NCI-H748 treated with DMSO at 0.1 percent for 48 hours (cell line): Measurements from ENCODE around the gene URB1.
"Not testable (repeated sequence)": the region's sequence is repeated elsewhere in the genome, so short reads cannot be mapped to it uniquely, and the experiment has no call there.

Source experiments
- DNase-seq: peaks from one replicate; lab custom pipeline; 2025; lab: John Stamatoyannopoulos, UW

The URB1 gene

DNA sequence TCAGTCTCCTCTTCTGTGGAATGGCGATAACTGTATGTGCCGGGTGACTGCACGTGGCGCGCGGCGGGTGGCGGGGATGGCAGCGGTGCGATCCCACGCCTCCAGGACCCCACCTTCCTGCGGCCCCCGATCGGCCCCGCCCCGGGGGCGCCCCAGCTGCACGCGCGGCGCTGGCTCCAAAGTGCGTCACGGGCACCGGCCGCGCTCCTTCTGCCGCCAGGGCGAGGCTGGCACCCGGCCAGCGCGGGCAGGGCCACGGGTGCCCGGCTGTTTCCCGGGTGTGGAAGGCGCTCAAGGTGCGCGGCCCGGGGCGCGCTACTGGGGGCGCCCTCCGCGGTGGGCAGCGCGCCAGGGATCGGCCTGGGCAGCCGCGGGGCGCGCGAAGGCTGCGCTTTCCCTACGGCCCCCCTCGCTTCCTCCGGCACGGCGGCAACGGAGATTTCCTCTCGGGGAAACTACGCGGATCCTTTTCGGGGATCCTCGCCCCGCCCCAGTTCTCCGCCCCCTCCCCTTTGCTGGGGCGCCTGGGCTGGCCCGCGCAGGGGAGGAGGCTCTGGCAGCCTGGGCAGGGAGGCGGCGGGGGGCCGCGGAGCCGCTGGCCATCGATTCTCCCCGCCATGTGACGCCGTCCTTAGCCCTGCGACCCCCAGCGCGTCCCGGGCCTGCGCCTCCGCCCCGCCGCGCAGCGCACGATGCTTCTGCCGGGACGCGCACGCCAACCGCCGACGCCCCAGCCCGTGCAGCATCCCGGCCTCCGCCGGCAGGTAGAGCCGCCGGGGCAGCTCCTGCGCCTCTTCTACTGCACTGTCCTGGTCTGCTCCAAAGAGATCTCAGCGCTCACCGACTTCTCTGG is 19.6 kb upstream of the URB1 start, which contains the start of gene EVA1C:
Gene EVA1C (plus strand): TSS at position 545 of the 853 bp plus-strand sequence. CDS start 148 bp downstream, at position 693.
- peak; percentile 63 for DNase-seq

DNA sequence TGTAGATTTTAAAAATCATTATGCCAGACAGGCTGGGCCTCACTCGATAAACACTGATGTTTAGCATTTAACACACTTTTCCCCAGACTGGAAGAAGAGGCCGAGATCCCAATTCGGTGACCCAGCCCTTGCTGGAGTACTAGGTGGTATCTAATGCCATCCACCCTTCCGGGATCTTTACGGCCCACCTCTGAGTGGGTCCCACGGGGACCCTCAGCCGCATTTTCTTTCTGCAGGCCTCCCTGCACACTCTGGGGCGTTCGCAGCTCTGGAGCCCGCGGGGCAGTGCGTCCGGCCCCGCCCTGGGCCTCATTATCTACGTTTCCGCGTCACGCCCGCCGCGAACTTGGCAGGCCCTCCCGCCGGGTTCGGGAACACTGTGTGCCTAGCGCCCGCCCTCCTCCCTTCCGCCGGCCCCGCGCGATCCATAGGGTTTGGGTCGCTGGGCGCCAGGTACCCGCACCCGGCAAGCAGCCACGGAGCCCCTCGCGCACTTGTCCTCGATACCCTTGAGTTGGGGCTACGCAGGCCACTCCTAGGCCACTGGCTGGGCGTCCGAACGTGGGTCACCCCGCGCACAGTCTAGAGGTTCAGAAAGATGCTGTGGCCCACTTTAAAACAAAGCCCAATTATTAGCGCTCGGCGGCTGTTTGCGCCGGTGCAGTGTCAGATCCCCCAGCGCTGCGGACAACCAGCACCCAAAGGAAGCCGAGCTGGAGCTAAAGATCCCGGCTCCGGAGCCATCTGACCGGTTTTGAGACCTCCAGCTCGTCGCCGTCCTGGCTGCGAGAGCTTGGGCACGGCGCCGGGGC is 18.7 kb upstream of the URB1 start:
- DNase-seq = peak; percentile 30

DNA sequence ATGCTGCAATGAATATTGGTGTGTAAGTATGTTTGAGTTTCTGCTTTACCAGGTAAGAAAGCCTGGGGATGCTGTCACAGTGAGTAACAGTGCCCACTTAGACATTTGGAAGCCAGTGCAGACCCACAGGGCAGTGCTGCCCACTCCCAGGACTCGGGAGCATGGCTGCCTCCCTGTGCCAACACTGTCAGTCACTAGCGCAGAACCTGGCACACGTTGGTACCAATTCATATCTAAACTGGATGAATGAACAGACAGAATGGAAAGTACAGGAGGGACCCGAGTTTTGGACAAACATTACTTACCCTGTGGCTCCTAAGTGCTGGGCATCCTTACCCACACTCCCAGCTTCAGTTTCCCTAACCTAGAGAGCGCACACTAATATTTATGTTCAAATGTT is 18.1 kb upstream of the URB1 start:
- DNase-seq = no peak

DNA sequence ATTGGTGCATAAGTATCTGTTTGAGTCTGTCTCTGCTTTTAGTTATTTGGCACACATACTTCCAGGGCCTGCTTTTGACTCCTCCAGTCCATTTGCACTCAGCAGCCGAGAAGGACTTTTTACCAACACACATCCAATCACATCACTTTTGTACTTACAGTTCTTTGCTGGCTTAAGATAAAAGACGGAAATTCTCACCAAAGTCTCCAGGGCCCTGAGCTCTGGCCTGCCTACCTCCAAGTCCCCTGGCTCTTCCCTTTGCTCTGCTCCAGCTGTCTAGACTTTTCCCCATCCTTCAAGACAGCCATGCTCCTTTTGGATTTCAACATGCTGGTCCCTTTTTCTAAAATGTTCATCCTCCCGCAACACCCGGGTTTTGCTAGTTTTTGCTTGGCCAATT is 17.5 kb upstream of the URB1 start:
- DNase-seq = no peak

DNA sequence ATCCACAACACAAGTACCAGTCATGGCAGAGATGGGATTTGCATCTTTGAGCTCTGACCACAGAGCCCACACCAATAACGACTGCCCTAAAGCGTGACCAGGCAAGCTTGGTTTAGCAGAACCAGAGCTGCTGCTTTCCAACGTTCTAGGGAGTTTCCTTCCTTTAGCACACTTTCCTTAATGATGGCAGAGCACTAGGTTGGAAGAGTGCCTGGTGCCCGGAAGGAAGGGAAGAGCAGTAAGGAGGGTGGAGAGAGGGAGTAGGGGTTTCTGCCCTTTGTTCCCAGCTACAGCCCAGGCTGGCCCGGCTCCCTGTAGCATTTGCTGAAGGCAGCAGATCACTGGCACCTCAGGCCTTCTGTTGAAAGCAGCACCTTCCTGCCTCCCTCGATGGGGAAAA is 13.6 kb upstream of the URB1 start:
- no peak for DNase-seq

DNA sequence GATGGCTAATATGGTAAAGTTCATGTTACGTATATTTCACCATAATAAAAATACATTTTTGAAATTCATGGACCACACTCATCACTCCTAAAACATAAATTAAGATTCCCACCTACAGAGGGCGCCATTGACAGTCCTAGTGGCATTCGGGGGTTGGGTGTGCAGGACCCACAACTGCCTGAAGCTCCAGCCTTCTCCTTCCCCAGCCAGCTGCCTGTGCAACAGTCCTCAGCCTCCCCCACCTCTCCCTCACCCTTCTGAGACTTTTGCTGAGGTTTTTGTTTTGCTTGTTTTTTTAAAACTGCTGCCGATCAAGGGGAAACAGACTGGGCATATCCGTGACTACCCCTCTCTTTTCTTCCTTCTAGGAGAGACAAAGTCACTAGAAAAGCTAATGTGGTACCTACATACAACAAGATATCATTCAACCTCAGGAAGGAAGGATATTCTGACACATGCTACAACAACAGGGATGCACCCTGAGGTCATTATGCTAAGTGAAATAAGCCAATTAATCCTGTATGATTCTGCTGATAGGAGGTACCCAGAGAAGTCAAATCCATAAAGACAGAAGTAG is 10.5 kb upstream of the URB1 start:
- peak; percentile 43 for DNase-seq

DNA sequence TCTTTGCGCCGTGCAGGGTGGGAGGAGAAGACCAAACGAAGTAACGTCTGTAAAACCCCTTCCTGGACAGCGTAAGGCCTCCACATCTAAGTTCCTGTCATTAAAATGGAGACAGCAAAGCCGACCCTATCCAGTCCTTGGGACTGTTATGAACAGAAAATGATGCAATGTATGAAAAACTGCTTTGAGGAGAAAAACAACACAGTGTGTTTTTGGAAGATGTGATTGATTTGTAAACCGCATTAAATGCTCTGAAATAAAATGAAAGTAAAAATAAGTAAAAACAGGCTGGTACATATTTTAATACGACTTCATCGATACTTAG is 827 bp upstream of the URB1 start:
- no peak for DNase-seq

DNA sequence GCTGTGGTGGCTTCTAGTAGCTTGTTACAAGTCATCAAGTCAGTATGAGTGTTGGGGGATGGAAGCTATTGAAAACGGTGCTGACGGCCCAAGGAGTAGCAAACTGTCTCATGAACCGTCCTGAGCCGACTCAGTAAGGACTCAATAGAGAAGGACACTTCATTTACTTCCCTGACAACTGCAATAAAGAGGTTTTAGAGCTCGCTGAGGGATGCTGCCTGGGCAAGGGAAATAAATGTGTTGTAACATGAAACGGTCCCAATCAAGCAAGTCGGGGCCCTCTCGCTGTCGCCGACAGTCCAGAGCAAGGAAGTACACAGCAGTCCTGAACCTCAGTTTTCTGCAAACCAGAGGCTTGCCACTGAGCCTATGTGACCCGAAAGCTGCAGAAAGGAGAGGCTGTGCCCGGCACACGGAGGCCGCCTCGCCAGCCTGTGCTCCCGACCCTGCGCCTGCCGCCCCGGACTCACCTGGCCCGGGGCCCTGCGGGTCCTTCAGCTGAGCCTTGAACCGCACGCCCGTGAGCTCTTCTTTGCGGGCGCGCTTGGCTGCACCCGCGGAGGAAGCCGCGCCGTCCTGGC is 423 bp downstream of the URB1 start:
- DNase-seq = no peak

DNA sequence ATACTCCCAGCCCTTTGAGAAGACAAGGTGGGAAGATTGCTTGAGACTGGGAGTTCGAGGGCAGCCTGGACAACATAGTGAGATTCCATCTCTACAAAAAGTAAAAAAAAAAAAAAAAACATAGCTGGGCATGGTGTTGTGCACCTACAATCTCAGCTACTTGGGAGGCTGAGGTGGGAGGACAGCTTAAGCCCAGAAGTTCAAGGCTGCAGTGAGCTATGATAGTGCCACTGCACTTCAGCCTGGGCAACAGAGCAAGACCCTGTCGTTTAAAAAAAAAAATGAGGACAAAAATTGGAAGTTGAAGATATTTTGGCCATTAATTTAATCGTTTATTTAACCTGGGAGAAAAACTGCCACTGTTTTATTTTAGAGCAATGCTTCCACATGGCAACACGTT is 1.1 kb downstream of the URB1 start:
- no peak for DNase-seq

DNA sequence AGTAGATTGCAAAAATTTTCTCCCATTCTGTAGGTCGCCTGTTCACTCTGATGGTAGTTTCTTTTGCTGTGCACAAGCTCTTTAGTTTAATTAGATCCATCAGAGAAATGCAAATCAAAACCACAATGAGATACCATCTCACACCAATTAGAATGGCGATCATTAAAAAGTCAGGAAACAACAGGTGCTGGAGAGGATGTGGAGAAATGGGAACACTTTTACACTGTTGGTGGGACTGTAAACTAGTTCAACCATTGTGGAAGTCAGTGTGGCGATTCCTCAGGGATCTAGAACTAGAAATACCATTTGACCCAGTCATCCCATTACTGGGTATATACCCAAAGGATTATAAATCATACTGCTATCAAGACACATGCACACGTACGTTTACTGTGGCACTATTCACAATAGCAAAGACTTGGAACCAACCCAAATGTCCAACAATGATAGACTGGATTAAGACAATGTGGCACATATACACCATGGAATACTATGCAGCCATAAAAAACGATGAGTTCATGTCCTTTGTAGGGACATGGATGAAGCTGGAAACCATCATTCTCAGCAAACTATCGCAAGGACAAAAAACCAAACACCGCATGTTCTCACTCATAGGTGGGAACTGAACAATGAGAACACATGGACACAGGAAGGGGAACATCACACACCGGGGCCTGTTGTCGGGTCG is 2.1 kb downstream of the URB1 start:
- DNase-seq = not testable (repeated sequence)

DNA sequence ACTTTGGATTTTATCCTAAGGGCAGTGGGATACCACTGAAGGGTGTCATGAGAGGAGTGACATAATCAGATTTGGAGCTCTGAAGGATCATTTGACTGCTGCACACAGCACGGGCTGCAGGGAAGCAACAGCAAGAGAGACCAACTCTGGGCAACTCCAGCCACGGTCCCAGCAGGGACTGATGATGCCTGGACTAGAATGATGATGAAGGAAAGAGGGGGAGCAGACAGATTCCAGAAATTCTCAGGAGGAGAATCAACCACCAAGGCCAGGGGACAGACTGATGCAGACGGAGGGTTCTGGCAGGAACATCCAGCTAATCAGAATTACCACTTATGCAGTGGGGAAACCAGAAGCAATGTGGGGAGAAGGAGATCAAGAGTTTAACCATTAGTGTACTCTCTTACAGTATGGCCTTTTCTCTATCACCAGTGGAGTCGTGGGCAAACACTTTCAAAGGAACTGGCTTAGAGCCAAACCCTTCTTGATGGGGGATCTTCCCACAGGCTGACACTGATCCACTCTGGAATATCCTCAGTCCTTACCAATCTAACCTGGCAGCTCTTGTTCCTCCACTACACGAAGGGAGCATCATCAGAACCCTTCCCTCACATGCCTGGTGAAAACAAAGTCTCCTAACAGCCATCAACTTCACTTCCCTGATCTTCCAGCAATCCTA is 3.3 kb downstream of the URB1 start:
- DNase-seq = no peak

DNA sequence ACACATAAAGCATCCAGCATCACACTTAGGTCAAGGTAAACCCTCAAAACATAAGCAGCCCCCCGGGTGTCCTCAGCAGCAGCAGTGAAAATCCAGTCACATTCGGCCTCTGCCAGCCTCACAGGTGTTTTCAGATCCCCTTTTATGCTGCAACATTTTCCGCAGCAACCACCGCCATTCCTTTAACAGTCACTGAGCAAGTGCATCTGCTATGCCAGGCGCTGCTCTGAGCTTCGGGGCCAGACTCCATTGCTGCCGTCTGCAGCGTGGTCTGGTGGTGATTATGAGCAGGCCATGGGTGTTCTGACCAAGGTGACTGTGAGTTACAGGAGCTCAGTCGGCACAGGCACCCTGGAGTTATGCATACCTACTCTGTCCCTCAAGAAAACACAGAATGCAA is 4.5 kb downstream of the URB1 start:
- DNase-seq = no peak

DNA sequence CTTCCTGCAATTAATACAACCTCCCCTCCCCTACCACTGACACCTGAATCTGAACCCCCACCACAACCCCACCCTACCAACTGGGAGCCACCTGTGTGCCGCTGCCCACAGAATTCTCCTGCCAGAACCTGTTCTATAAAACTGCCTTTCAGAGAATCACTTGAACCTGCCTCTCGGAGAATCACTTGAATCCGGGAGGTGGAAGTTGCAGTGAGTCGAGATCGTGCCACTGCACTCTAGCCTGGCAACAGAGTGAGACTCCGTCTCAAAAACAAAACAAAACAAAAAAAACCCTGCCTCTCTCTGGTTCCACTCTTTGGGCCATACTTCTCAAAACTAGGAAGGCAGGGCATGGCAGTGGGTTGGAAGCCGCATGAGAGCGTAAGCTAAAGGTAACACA is 5.7 kb downstream of the URB1 start:
- DNase-seq = no peak

DNA sequence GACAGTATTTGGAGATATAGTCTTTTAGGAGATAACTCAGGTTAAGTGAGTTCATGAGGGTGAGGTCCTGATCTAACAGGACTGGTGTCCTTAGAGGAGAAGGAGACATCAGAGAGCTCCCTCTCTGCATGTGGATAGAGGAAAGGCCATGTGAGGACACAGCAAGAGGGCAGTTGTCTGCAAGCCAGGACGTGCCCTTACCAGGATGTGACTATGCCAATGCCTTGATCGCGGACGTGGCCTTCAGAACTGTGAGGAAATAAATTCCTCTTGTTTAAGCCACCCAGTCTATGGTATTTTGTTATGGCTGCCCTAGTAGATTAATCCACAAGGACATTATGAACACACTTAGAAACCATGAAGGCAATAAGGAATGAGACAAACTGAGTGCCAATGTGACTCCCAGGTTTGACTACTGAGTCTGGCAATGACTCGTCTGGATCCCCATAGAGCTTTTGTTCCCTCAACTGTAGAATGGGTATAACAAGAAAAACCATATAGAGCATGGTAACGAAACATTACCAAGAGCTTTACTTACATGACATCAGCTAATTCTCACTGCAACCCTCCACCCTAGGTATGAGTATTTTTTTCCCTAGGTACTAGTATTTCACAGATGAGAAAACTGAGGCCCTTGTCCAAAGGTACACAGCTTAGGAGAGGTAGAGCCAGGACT is 6.5 kb downstream of the URB1 start:
- no peak for DNase-seq

DNA sequence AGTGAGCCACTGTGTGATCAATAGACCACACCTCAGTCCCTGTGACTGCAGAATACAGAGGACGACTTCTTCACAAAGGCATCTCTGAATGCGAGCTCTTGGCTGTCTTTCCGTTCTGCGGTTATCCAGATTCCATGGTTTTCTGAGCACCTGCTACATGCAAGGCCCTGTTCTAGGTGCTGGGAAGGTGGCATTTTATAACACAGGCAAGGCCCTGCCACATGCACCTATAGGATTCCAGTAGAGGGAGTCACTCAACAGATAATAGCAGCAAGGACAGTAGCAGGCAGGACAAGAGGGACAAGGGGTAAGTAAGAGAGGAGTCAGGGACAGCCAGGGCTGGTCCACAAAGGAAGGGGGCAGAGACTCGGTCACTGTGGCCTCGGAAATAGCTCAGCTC is 9.0 kb downstream of the URB1 start:
- DNase-seq = no peak

DNA sequence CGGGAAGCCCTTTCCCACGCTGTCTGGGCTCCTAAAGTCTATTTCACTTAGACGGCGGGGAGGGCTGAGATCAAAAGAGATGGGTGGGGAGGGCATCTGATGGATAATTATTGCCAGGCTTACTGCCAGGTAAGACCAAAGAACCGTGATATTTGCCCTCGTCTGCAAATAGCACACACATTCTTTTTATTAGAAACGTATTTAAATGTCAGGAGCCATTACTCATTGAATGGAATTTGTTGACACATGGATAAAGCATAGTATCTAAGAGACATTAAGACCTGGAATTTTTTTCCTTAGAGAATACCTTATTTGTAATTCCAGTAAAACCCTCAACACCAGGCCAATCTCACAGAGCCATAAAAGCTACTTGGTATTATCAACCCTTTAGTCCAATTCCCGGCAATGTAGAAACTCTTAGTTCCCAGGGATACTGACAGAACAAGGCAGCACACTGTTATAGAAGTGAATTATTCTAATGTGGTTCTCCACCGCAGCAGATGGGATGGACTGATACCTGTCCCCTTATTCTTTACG is 10.6 kb downstream of the URB1 start:
- DNase-seq = no peak

DNA sequence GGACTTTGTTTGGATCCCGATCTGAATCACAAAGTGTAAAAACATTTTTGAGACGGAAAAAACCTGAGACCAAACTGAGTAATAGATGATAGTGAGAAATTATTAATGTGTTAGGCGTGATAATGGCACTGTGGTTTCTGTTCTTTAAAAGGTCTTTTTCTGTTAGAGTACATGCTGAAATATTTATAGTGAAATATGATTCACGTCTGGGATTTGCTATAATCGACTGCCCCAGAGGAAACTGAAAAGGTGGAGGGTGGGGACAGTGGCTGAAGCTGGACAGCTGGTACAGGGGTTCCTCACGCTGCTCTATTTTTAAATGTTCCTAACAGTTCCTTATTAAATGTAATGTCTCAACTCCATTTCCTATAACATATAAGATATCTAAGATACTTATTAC is 11.2 kb downstream of the URB1 start:
- no peak for DNase-seq

DNA sequence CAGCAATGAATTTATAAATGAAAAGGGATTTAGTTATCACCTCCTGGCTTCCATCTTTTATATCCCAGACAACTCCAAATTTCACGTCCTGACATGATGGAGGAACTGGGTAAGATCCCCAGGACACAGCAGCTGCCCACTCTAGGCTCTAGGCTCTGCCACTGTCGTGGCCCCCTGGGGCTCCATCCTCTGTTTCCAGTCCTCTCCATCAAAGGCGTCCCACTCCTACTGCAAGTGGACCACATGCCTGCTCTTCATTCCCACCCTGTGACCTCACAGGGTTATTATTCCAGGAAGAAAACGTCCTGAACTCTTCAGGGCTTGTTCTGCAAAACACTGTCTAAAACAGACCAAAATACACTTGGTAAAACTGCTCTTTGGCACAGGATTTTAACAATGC is 11.9 kb downstream of the URB1 start:
- DNase-seq = no peak

DNA sequence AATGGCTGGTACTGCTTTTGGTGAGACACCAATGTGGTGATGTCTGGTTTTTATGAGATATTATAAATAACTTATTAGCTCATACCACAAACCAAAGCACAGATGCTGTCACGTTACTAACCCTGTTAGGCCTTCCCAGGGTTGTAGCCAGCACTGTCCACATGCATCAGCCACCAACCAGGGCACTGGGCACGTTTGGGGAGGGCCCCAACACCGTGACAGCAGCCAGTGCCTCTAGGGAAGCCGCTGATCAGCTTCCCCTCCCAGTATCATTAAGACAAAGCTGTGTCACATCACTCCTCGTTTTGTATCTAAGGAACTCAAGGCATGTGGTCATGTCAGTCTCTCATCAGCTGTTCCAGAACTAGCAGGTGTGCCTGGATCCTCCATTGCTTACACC is 13.9 kb downstream of the URB1 start:
- no peak for DNase-seq

DNA sequence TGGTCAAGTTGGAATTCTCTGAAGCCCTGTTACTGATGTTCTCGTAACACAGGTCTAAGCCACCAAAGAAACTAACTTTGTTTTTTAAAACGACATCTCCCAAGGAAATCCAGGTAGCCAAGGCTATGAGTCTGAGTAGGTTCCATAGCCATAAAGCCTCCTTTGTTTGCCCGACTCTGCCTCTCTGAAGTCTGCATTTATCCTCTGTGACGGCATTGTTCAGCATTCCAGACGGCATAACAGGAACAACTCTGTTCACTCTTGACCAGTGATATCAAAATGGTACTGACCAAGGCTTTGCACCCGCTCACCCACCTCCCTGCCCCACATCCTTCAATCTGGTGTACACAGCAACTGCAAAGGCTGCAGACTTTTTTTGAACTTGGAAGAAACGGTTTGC is 14.8 kb downstream of the URB1 start:
- DNase-seq = no peak

DNA sequence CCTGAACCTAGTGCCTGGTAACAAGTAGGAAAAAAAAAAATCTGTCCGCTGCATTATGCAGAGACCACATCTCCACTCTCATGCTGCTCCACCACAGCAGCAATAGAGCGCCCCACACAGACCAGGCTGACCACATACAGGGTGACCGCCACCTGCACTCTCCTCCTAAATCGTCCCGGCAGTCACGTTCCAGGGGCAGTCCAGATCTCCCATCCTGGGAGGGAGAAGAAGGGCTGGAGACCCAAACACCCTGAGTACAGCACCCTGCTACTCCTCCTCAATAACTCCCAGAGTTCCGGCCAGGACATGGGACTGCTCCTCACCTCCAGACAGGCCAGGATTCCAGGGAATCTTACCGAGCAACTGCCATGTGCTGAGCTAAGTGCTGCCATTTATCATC is 15.3 kb downstream of the URB1 start:
- DNase-seq = no peak
